HCT116 (cell line): Measurements from ENCODE around the gene WNT11. TPM values are rescaled to one million over a fixed set of nuclear protein-coding genes. Genes with fewer than 3 reads are reported as not detected.

Experiments used
- ATAC-seq: fragments of 200-7000 bp; cut with Tn5 transposase; 2 replicates; pipeline ENCODE4 v1.9.1; 2020; ENCODE audit warnings: mild to moderate bottlenecking, moderate library complexity
- BruUV-seq: library from RNA; stranded (reverse); fragments of 400-500 nt; replicated peaks from 2 replicates; lab custom pipeline; 2021; lab: Mats Ljungman, UMichigan
- CTCF ChIA-PET: fragments of 300-600 bp; sonication (Branson Sonifier 250); formaldehyde crosslinking; loops from one replicate; lab custom pipeline; 2021; ENCODE audit warnings: antibody characterized with exemption; lab: Charles Lee
- POLR2A ChIA-PET: fragments of 300-600, 350-600 bp; sonication (Branson Sonifier 250); formaldehyde crosslinking; loops from one replicate; lab custom pipeline; 2021; ENCODE audit warnings: antibody characterized with exemption; lab: Charles Lee
- RAD21 ChIA-PET, 2 experiments: fragments of 300-600 bp; sonication (Branson Sonifier 250); formaldehyde crosslinking; loops; one replicate each; lab custom pipeline; 2023; ENCODE audit warnings: low total read pairs in 2 of 2; ENCODE audit not compliant: uncharacterized antibody in 2 of 2, unreplicated experiment in 2 of 2, low non-redundant PET in 1 of 2; lab: Charles Lee
- DNase-seq: peaks from one replicate; pipeline ENCODE4 v3.0.0-alpha.2; 2010; ENCODE audit warnings: low read depth, low spot score
- H2AFZ ChIP-seq: fragments of 200-600 bp; shearing (Covaris generic), sonication (generic); 2 replicates; pipeline ENCODE4 v1.6.1; 2017; ENCODE audit warnings: low read depth, mixed run types, mixed read lengths, antibody characterized with exemption, low read length; ENCODE audit not compliant: poor library complexity, severe bottlenecking
- H3K27ac ChIP-seq: 2 replicates; pipeline ENCODE4 v1.5.1; 2012; ENCODE audit warnings: low read depth, low read length
- H3K27me3 ChIP-seq: fragments of 200-600 bp; sonication (generic); 2 replicates; pipeline ENCODE4 v1.6.1; 2016; ENCODE audit warnings: mixed run types, low read length, mixed read lengths; ENCODE audit not compliant: insufficient read depth
- H3K36me3 ChIP-seq, 2 experiments: fragments of 200-500 bp in 1 of 2; fragments of 200-600 bp in 1 of 2; sonication (Bioruptor generic) in 1 of 2; sonication (generic) in 1 of 2; 2 replicates each; pipeline versions ENCODE4 v1.5.1 to v1.6.1; 2014 to 2016; ENCODE audit warnings: low read length in 2 of 2, inconsistent platforms in 1 of 2, mixed read lengths in 1 of 2, mixed run types in 1 of 2; ENCODE audit not compliant: insufficient read depth in 2 of 2, control insufficient read depth in 1 of 2
- H3K4me1 ChIP-seq, 2 experiments: fragments of 200-600 bp in 1 of 2; sonication (generic) in 1 of 2; 2 replicates each; pipeline versions ENCODE4 v1.5.1 to v1.6.1; 2012 to 2017; ENCODE audit warnings: low read length in 2 of 2, inconsistent platforms in 1 of 2, mild to moderate bottlenecking in 1 of 2, mixed read lengths in 1 of 2, mixed run types in 1 of 2, moderate library complexity in 1 of 2; ENCODE audit not compliant: insufficient read depth in 2 of 2, control insufficient read depth in 1 of 2
- H3K4me2 ChIP-seq: fragments of 200-600 bp; sonication (generic); 2 replicates; pipeline ENCODE4 v1.6.1; 2017; ENCODE audit warnings: mixed run types, low read length, mixed read lengths
- H3K4me3 ChIP-seq, 2 experiments: fragments of 200-600 bp in 1 of 2; sonication (generic) in 1 of 2; replicated peaks in 1 of 2; 2 replicates each; pipeline ENCODE4 v1.5.1; 2011 to 2016; ENCODE audit warnings: low read length in 2 of 2, control low read depth in 1 of 2, low read depth in 1 of 2, mild to moderate bottlenecking in 1 of 2, mixed read lengths in 1 of 2, mixed run types in 1 of 2
- H3K79me2 ChIP-seq: fragments of 200-600 bp; sonication (generic); 2 replicates; pipeline ENCODE4 v1.6.1; 2017; ENCODE audit warnings: mild to moderate bottlenecking, mixed run types, low read length, moderate library complexity, mixed read lengths; ENCODE audit not compliant: insufficient read depth
- H3K9ac ChIP-seq: fragments of 200-600 bp; sonication (generic); 2 replicates; pipeline ENCODE4 v1.6.1; 2016; ENCODE audit warnings: low read length, mixed read lengths
- H3K9me2 ChIP-seq: fragments of 200-600 bp; sonication (generic), shearing (Covaris generic); 2 replicates; pipeline ENCODE4 v1.6.1; 2017; ENCODE audit warnings: mixed run types, mild to moderate bottlenecking, moderate library complexity; ENCODE audit not compliant: insufficient read depth
- H3K9me3 ChIP-seq, 2 experiments: fragments of 200-500 bp in 1 of 2; fragments of 200-600 bp in 1 of 2; sonication (Bioruptor generic) in 1 of 2; sonication (generic) in 1 of 2; 2 replicates each; pipeline ENCODE4 v1.6.1; 2014 to 2017; ENCODE audit warnings: low read length in 2 of 2, mixed read lengths in 2 of 2, inconsistent platforms in 1 of 2, low read depth in 1 of 2, mild to moderate bottlenecking in 1 of 2, mixed run types in 1 of 2, moderate library complexity in 1 of 2; ENCODE audit not compliant: control insufficient read depth in 1 of 2, insufficient read depth in 1 of 2
- H4K20me1 ChIP-seq: fragments of 200-600 bp; sonication (generic), shearing (Covaris generic); 2 replicates; pipeline ENCODE4 v1.6.1; 2017; ENCODE audit warnings: mixed run types, mild to moderate bottlenecking, moderate library complexity; ENCODE audit not compliant: insufficient read depth
- CEBPB ChIP-seq: IDR thresholded peaks from 2 replicates; pipeline ENCODE4 v1.6.1; 2012; ENCODE audit warnings: low read depth
- EGR1 ChIP-seq: IDR thresholded peaks from 2 replicates; pipeline ENCODE4 v1.6.1; 2012; ENCODE audit warnings: low read depth
- EZH2 ChIP-seq: fragments of 200-600 bp; sonication (generic); IDR thresholded peaks from 2 replicates; pipeline ENCODE4 v1.6.1; 2017; ENCODE audit warnings: antibody characterized with exemption, mixed run types
- FOSL1 ChIP-seq: IDR thresholded peaks from 2 replicates; pipeline ENCODE4 v1.6.1; 2012; ENCODE audit warnings: low read depth
- POLR2A ChIP-seq: IDR thresholded peaks from 2 replicates; pipeline ENCODE4 v1.7.0; 2011; ENCODE audit warnings: borderline replicate concordance; ENCODE audit not compliant: insufficient read depth, insufficient read length; ENCODE audit errors: extremely low read depth
- RAD21 ChIP-seq: IDR thresholded peaks from 2 replicates; pipeline ENCODE4 v1.6.1; 2012; ENCODE audit warnings: low read depth, mild to moderate bottlenecking
- SIN3A ChIP-seq: IDR thresholded peaks from 2 replicates; pipeline ENCODE4 v1.6.1; 2012; ENCODE audit warnings: low read depth
- SP1 ChIP-seq: IDR thresholded peaks from 2 replicates; pipeline ENCODE4 v1.6.1; 2012; ENCODE audit warnings: low read depth
- SRF ChIP-seq: IDR thresholded peaks from 2 replicates; pipeline ENCODE4 v1.6.1; 2012; ENCODE audit warnings: low read depth
- YY1 ChIP-seq: IDR thresholded peaks from 2 replicates; pipeline ENCODE4 v1.6.1; 2011; ENCODE audit warnings: low read length, low read depth, moderate library complexity, mild to moderate bottlenecking; ENCODE audit not compliant: insufficient replicate concordance; ENCODE audit errors: extremely low read depth
- ZNF274 ChIP-seq: fragments of 200-500 bp; sonication (Bioruptor generic); IDR thresholded peaks from 2 replicates; pipeline ENCODE4 v1.6.1; 2014; ENCODE audit warnings: mild to moderate bottlenecking, low read depth, low read length, inconsistent platforms
- intact Hi-C: fragments of 100-400 bp; cut with micrococcal nuclease; formaldehyde crosslinking; loops from 2 replicates; pipeline ENCODE4 v1.10.0; 2022
- total RNA-seq: library from RNA; stranded (reverse); gene quantifications from one replicate; pipeline ENCODE4 v1.2.1, GENCODE V29; 2021; ENCODE audit not compliant: unreplicated experiment
- TF ChIP-seq, protein P1 (sequence below), 3 experiments: fragments of 200-600 bp in 1 of 3; sonication (generic) in 1 of 3; IDR thresholded peaks in 2 of 3; conservative IDR thresholded peaks in 1 of 3; 2 replicates each; pipeline ENCODE4 v1.5.1; 2012 to 2017; ENCODE audit warnings: low read depth in 2 of 3, low read length in 2 of 3, antibody characterized with exemption in 1 of 3, borderline replicate concordance in 1 of 3, control low read depth in 1 of 3, mild to moderate bottlenecking in 1 of 3, mixed read lengths in 1 of 3, mixed run types in 1 of 3, moderate library complexity in 1 of 3; ENCODE audit not compliant: insufficient read depth in 1 of 3
- TF ChIP-seq, protein P2 (sequence below): IDR thresholded peaks from 2 replicates; pipeline ENCODE4 v1.6.1; 2011; ENCODE audit warnings: mild to moderate bottlenecking, low read length, moderate library complexity; ENCODE audit not compliant: insufficient replicate concordance; ENCODE audit errors: extremely low read depth
- TF ChIP-seq, protein P3 (sequence below): IDR thresholded peaks from 2 replicates; pipeline ENCODE4 v1.6.1; 2012; ENCODE audit warnings: low read depth

WNT11 gene
- total RNA-seq, 1 experiment from 2014 or later = 1.9 TPM

DNA sequence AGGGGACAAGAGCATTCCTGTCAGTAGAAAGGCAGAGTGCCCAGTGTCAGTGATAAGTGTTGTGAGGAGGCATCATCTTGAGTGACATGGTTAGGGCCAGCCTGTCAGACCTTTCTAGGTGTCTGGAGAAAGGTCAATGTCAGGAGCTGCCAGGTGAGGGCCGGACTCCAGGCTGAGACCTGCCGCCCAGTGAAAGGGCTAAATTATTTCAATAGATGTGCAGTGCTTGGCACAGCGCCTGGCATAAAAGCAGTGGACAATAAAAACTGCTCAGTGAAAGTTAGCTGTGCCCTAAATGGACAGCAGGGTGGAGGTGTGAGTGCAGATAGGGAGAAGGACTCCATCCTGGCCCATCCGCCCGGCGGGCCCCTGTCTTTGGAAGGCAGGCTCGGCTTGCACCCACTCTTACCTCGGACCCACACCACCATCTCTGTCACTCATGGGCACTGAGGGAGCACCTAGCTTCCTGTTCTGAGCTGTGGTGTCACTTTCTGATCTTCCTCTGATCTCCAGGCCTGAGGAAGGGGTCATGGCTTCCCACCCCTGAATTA, 23.5 kb upstream of the WNT11 start:
- intact Hi-C loops = no loop called here
- Histone ChIP-seq H2AFZ (no peak overlapping the region), H3K4me1 (peaks cover 13 to 24% of the 10 kb centered on the region in 2 experiments; a peak in 3 of 4 replicates), H3K4me3 (no peak overlapping the region), H4K20me1 (no peaks in the 10 kb centered on the region), H3K27ac (no peak overlapping the region), H3K79me2 (no peaks in the 10 kb centered on the region), H3K4me2 (no peak overlapping the region), H3K27me3 (no peaks in the 10 kb centered on the region), H3K9me3 (no peaks in the 10 kb centered on the region), H3K36me3 (no peaks in the 10 kb centered on the region), H3K9ac (no peak overlapping the region), H3K9me2 (no peaks in the 10 kb centered on the region)
- BruUV-seq = no TSS peak
- ChIA-PET RAD21 (no interaction called here), POLR2A (no interaction called here), CTCF (no interaction called here)
- DNase-seq (no peak), ATAC-seq (no peak)
- no peak for TF ChIP-seq ZNF274
- no peak for TF ChIP-seq CEBPB

DNA sequence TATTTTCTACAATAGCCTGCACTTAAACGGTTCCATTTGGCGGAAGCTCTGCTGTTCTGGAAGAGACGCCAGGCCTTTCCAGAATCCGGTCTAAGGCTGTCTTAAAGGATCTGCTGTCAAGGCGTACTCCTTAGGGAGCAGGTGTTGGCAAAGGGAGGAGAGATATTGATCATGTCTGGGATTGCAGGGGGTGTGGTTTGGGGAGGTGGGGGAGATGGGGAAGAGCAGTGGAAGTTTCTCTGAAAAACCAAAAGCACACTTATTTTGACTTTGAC, 22.5 kb upstream of the WNT11 start:
- Histone ChIP-seq H3K36me3 (no peaks in the 10 kb centered on the region), H3K9ac (no peak overlapping the region), H2AFZ (no peak overlapping the region), H3K4me2 (no peak overlapping the region), H3K4me1 (peaks cover 9 to 14% of the 10 kb centered on the region in 2 experiments; a peak in 2 of 4 replicates), H4K20me1 (no peaks in the 10 kb centered on the region), H3K27ac (no peak overlapping the region), H3K79me2 (no peaks in the 10 kb centered on the region), H3K27me3 (no peaks in the 10 kb centered on the region), H3K9me2 (no peaks in the 10 kb centered on the region), H3K4me3 (no peak overlapping the region), H3K9me3 (no peaks in the 10 kb centered on the region)
- intact Hi-C loops = no loop called here
- RAD21 ChIA-PET = no interaction called here
- CTCF ChIA-PET = no interaction called here
- no TSS peak for BruUV-seq
- DNase-seq (no peak), ATAC-seq (no peak)
- POLR2A ChIA-PET = no interaction called here
- TF ChIP-seq RAD21 = no peak
- TF ChIP-seq, protein P1, sequence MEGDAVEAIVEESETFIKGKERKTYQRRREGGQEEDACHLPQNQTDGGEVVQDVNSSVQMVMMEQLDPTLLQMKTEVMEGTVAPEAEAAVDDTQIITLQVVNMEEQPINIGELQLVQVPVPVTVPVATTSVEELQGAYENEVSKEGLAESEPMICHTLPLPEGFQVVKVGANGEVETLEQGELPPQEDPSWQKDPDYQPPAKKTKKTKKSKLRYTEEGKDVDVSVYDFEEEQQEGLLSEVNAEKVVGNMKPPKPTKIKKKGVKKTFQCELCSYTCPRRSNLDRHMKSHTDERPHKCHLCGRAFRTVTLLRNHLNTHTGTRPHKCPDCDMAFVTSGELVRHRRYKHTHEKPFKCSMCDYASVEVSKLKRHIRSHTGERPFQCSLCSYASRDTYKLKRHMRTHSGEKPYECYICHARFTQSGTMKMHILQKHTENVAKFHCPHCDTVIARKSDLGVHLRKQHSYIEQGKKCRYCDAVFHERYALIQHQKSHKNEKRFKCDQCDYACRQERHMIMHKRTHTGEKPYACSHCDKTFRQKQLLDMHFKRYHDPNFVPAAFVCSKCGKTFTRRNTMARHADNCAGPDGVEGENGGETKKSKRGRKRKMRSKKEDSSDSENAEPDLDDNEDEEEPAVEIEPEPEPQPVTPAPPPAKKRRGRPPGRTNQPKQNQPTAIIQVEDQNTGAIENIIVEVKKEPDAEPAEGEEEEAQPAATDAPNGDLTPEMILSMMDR (IDR thresholded peaks at IDR 0.05 in 2 of 3, conservative IDR thresholded peaks at IDR 0.05 in 1 of 3; ENCODE audit: borderline replicate concordance in 1 of 3, insufficient read depth in 1 of 3, low read depth in 2 of 3, low read length in 2 of 3) = no peak
- TF ChIP-seq, protein P2, sequence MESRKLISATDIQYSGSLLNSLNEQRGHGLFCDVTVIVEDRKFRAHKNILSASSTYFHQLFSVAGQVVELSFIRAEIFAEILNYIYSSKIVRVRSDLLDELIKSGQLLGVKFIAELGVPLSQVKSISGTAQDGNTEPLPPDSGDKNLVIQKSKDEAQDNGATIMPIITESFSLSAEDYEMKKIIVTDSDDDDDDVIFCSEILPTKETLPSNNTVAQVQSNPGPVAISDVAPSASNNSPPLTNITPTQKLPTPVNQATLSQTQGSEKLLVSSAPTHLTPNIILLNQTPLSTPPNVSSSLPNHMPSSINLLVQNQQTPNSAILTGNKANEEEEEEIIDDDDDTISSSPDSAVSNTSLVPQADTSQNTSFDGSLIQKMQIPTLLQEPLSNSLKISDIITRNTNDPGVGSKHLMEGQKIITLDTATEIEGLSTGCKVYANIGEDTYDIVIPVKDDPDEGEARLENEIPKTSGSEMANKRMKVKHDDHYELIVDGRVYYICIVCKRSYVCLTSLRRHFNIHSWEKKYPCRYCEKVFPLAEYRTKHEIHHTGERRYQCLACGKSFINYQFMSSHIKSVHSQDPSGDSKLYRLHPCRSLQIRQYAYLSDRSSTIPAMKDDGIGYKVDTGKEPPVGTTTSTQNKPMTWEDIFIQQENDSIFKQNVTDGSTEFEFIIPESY = no peak
- no peak for TF ChIP-seq SRF
- no peak for TF ChIP-seq ZNF274
- no peak for TF ChIP-seq EZH2
- no peak for TF ChIP-seq EGR1
- no peak for TF ChIP-seq SP1
- no peak for TF ChIP-seq FOSL1
- TF ChIP-seq YY1 = no peak
- TF ChIP-seq CEBPB = no peak
- no peak for TF ChIP-seq SIN3A
- TF ChIP-seq, protein P3, sequence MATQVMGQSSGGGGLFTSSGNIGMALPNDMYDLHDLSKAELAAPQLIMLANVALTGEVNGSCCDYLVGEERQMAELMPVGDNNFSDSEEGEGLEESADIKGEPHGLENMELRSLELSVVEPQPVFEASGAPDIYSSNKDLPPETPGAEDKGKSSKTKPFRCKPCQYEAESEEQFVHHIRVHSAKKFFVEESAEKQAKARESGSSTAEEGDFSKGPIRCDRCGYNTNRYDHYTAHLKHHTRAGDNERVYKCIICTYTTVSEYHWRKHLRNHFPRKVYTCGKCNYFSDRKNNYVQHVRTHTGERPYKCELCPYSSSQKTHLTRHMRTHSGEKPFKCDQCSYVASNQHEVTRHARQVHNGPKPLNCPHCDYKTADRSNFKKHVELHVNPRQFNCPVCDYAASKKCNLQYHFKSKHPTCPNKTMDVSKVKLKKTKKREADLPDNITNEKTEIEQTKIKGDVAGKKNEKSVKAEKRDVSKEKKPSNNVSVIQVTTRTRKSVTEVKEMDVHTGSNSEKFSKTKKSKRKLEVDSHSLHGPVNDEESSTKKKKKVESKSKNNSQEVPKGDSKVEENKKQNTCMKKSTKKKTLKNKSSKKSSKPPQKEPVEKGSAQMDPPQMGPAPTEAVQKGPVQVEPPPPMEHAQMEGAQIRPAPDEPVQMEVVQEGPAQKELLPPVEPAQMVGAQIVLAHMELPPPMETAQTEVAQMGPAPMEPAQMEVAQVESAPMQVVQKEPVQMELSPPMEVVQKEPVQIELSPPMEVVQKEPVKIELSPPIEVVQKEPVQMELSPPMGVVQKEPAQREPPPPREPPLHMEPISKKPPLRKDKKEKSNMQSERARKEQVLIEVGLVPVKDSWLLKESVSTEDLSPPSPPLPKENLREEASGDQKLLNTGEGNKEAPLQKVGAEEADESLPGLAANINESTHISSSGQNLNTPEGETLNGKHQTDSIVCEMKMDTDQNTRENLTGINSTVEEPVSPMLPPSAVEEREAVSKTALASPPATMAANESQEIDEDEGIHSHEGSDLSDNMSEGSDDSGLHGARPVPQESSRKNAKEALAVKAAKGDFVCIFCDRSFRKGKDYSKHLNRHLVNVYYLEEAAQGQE = no peak
- no peak for TF ChIP-seq POLR2A
